ENCODE results near the gene NEK8.

DNA sequence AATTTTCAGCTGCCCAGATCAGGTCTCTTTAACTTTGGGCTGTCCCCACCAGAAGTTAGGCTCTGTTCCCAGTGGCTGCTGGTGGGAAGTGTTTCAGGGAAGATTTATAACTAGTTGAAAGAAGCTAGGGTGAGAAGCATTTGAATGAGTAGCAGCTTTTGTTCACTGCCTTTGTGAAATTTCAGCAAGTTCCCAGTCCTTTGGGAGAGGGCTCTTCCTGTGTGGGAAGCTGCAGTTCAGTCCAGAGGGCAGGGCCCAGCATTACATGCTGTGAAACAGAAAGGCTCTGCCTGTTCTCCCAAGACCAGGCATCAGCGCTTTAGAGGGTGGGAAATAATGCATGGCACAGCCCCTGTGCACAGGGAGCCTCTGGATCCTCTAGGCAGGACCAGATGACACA lies 34.7 kb upstream of the NEK8 start:
- TF ChIP-seq, protein P1, sequence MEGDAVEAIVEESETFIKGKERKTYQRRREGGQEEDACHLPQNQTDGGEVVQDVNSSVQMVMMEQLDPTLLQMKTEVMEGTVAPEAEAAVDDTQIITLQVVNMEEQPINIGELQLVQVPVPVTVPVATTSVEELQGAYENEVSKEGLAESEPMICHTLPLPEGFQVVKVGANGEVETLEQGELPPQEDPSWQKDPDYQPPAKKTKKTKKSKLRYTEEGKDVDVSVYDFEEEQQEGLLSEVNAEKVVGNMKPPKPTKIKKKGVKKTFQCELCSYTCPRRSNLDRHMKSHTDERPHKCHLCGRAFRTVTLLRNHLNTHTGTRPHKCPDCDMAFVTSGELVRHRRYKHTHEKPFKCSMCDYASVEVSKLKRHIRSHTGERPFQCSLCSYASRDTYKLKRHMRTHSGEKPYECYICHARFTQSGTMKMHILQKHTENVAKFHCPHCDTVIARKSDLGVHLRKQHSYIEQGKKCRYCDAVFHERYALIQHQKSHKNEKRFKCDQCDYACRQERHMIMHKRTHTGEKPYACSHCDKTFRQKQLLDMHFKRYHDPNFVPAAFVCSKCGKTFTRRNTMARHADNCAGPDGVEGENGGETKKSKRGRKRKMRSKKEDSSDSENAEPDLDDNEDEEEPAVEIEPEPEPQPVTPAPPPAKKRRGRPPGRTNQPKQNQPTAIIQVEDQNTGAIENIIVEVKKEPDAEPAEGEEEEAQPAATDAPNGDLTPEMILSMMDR (IDR thresholded peaks at IDR 0.05) = no peak
- TF ChIP-seq POLR2AphosphoS5 (IDR thresholded peaks at IDR 0.05) (no peak), POLR2A (IDR thresholded peaks at IDR 0.05) (no peak), EP300 (IDR thresholded peaks at IDR 0.05) (no peak)

All from upper lobe of left lung (tissue), 4 donors.